K562 (cell line): ENCODE data around the gene BRCA1. TPM values are rescaled to one million over a fixed set of nuclear protein-coding genes. Genes with fewer than 3 reads are reported as not detected.

ENCODE experiments used
- CTBP1 ChIP-seq: fragments of 450-650 bp; IDR thresholded peaks from 2 replicates; pipeline ENCODE4 v1.6.1; 2016; ENCODE audit warnings: borderline replicate concordance
- ESRRB ChIP-seq: fragments of 250-450 bp; sonication (Bioruptor Pico); IDR thresholded peaks from 2 replicates; pipeline ENCODE4 v1.5.0; 2020; ENCODE audit warnings: mild to moderate bottlenecking, moderate library complexity, borderline replicate concordance
- PURB ChIP-seq: sonication (generic); formaldehyde crosslinking; IDR thresholded peaks from 2 replicates; pipeline ENCODE4 v1.9.0; 2021; ENCODE audit warnings: low read depth, mild to moderate bottlenecking, missing genetic modification reagents
- SMAD2 ChIP-seq: fragments of 150-350 bp; IDR thresholded peaks from 2 replicates; pipeline ENCODE4 v1.6.1; 2014; ENCODE audit warnings: low read depth, mild to moderate bottlenecking, low read length
- SNAPC5 ChIP-seq: fragments of 250-450 bp; sonication (Bioruptor Pico); IDR thresholded peaks from 2 replicates; pipeline ENCODE4 v1.8.0; 2021; ENCODE audit warnings: moderate library complexity, mild to moderate bottlenecking, inconsistent platforms
- SP2 ChIP-seq: IDR thresholded peaks from 2 replicates; pipeline ENCODE4 v1.6.1; 2011; ENCODE audit warnings: mild to moderate bottlenecking, low read depth, low read length, moderate library complexity; ENCODE audit not compliant: poor library complexity, severe bottlenecking; ENCODE audit errors: extremely low read depth
- TBL1XR1 ChIP-seq, 2 experiments: IDR thresholded peaks; 2 replicates each; pipeline ENCODE4 v1.6.1; 2012; ENCODE audit warnings: improper control_type of control experiment in 2 of 2, low read length in 2 of 2, mild to moderate bottlenecking in 1 of 2
- TFAP4 ChIP-seq: sonication (generic); formaldehyde crosslinking; IDR thresholded peaks from 2 replicates; pipeline ENCODE4 v1.8.0; 2022; ENCODE audit warnings: missing genetic modification reagents, mild to moderate bottlenecking, moderate library complexity, borderline replicate concordance
- ZNF395 ChIP-seq: fragments of 200-800 bp; sonication (Bioruptor generic); IDR thresholded peaks from 2 replicates; pipeline ENCODE4 v1.6.1; 2017; ENCODE audit warnings: missing genetic modification characterization, missing compliant biosample characterization
- polyA plus RNA-seq, 8 experiments: library from polyadenylated mRNA; depleted of rRNA in 4 of 8; stranded (reverse) in 5 of 8; unstranded in 3 of 8; fragments of >200 nt; fragmentation: Nextera tagmentation in 2 of 8; fragmentation: Illumina TruSeq in 1 of 8; extraction: Ambion mirVana in 2 of 8; extraction: Trizol in 1 of 8; gene quantifications; 2 replicates each; pipeline versions ENCODE4 v1.2.1 to v1.2.3, GENCODE V29; 2011 to 2014; ENCODE audit warnings: inconsistent platforms in 1 of 8, missing spikeins in 1 of 8
- total RNA-seq, 7 experiments: library from RNA; depleted of rRNA in 6 of 7; stranded (reverse); fragments of >200 nt in 6 of 7; fragmentation: Illumina TruSeq in 2 of 7; extraction: Trizol in 2 of 7; gene quantifications; 2 replicates each; pipeline versions ENCODE4 v1.2.1 to v1.2.3, GENCODE V29; 2011 to 2021; ENCODE audit warnings: low replicate concordance in 1 of 7
- TF ChIP-seq, protein P1 (sequence below): fragments of 450-650 bp; IDR thresholded peaks from 2 replicates; pipeline ENCODE4 v1.6.1; 2016; ENCODE audit warnings: mild to moderate bottlenecking, moderate library complexity
- TF ChIP-seq, protein P2 (sequence below): fragments of 250-450 bp; sonication (Bioruptor Pico); IDR thresholded peaks from 2 replicates; pipeline ENCODE4 v1.6.1; 2021; ENCODE audit warnings: mild to moderate bottlenecking

BRCA1 gene
- total and polyA plus RNA-seq, 9 of the 15 experiments (the other 6 are each of a cell fraction or from before 2014, with no cell fraction given), result 25.9 to 95.3 (median 62.3) TPM

DNA sequence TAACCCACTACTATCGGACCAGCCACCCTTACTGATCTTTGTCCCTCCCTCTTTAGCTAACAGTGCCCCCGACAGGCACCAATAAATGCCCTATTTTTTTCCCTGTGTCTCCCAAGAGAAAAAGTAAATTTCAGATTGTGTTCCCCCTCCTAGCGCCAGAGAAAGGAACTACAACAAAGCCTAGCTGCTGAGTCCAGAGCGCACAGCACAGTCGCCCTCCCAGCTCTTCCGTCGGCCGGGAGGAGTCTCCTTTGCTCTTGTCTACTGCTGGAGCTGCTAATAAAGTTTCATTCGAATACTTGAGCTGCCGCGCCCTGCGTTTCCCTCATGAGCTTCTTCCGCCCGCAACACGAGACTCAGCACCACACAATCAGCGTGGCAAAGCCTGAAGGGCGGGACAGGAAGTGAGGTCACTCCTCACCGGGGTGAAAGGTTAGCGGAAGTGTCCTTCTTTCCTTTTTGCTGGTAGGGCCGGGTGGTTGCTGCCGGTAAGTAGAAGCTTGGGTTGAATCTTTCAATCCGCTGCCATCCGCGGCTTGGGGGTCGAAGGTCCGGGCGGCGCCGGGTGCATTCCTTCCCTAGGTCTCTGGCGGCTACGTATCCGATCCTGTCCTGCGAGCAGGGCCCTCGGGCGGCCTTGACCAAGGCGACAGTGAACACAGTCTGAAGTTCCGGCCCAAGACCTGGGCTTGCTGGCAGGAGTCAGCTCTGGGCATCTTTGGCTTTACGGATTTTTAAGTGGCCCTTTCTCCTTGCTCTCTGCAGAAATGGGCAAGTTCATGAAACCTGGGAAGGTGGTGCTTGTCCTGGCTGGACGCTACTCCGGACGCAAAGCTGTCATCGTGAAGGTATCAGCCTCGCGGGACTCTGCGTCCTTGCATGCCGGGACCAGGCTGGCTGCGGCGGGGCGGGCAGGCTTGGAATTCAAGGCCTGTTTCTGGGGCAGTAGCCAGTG is 126.9 kb downstream of the BRCA1 start, which contains the start of gene RPL27 (continued):
- TF ChIP-seq, protein P1, sequence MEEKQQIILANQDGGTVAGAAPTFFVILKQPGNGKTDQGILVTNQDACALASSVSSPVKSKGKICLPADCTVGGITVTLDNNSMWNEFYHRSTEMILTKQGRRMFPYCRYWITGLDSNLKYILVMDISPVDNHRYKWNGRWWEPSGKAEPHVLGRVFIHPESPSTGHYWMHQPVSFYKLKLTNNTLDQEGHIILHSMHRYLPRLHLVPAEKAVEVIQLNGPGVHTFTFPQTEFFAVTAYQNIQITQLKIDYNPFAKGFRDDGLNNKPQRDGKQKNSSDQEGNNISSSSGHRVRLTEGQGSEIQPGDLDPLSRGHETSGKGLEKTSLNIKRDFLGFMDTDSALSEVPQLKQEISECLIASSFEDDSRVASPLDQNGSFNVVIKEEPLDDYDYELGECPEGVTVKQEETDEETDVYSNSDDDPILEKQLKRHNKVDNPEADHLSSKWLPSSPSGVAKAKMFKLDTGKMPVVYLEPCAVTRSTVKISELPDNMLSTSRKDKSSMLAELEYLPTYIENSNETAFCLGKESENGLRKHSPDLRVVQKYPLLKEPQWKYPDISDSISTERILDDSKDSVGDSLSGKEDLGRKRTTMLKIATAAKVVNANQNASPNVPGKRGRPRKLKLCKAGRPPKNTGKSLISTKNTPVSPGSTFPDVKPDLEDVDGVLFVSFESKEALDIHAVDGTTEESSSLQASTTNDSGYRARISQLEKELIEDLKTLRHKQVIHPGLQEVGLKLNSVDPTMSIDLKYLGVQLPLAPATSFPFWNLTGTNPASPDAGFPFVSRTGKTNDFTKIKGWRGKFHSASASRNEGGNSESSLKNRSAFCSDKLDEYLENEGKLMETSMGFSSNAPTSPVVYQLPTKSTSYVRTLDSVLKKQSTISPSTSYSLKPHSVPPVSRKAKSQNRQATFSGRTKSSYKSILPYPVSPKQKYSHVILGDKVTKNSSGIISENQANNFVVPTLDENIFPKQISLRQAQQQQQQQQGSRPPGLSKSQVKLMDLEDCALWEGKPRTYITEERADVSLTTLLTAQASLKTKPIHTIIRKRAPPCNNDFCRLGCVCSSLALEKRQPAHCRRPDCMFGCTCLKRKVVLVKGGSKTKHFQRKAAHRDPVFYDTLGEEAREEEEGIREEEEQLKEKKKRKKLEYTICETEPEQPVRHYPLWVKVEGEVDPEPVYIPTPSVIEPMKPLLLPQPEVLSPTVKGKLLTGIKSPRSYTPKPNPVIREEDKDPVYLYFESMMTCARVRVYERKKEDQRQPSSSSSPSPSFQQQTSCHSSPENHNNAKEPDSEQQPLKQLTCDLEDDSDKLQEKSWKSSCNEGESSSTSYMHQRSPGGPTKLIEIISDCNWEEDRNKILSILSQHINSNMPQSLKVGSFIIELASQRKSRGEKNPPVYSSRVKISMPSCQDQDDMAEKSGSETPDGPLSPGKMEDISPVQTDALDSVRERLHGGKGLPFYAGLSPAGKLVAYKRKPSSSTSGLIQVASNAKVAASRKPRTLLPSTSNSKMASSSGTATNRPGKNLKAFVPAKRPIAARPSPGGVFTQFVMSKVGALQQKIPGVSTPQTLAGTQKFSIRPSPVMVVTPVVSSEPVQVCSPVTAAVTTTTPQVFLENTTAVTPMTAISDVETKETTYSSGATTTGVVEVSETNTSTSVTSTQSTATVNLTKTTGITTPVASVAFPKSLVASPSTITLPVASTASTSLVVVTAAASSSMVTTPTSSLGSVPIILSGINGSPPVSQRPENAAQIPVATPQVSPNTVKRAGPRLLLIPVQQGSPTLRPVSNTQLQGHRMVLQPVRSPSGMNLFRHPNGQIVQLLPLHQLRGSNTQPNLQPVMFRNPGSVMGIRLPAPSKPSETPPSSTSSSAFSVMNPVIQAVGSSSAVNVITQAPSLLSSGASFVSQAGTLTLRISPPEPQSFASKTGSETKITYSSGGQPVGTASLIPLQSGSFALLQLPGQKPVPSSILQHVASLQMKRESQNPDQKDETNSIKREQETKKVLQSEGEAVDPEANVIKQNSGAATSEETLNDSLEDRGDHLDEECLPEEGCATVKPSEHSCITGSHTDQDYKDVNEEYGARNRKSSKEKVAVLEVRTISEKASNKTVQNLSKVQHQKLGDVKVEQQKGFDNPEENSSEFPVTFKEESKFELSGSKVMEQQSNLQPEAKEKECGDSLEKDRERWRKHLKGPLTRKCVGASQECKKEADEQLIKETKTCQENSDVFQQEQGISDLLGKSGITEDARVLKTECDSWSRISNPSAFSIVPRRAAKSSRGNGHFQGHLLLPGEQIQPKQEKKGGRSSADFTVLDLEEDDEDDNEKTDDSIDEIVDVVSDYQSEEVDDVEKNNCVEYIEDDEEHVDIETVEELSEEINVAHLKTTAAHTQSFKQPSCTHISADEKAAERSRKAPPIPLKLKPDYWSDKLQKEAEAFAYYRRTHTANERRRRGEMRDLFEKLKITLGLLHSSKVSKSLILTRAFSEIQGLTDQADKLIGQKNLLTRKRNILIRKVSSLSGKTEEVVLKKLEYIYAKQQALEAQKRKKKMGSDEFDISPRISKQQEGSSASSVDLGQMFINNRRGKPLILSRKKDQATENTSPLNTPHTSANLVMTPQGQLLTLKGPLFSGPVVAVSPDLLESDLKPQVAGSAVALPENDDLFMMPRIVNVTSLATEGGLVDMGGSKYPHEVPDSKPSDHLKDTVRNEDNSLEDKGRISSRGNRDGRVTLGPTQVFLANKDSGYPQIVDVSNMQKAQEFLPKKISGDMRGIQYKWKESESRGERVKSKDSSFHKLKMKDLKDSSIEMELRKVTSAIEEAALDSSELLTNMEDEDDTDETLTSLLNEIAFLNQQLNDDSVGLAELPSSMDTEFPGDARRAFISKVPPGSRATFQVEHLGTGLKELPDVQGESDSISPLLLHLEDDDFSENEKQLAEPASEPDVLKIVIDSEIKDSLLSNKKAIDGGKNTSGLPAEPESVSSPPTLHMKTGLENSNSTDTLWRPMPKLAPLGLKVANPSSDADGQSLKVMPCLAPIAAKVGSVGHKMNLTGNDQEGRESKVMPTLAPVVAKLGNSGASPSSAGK, result no peak; the same call in 1 of the 2 replicates
- TF ChIP-seq, protein P2, sequence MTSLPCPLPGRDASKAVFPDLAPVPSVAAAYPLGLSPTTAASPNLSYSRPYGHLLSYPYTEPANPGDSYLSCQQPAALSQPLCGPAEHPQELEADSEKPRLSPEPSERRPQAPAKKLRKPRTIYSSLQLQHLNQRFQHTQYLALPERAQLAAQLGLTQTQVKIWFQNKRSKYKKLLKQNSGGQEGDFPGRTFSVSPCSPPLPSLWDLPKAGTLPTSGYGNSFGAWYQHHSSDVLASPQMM (CRISPR knock-in tag), result no peak
- TF ChIP-seq SMAD2, result no peak
- TF ChIP-seq ESRRB (CRISPR knock-in tag), result no peak
- TF ChIP-seq TBL1XR1 (IDR thresholded peaks at IDR 0.05; ENCODE audit: low read length in 2 of 2), result peak; percentile 86 to 89
- TF ChIP-seq CTBP1, result peak; percentile 90
- TF ChIP-seq TFAP4 (CRISPR knock-in tag), result peak; percentile 92
- peak; percentile 94 for TF ChIP-seq ZNF395 (CRISPR knock-in tag)
- peak; percentile 37 for TF ChIP-seq SP2
- TF ChIP-seq SNAPC5 (CRISPR knock-in tag), result no peak
- TF ChIP-seq PURB (CRISPR knock-in tag), result no peak
